BJ (cell line): ENCODE measurements around the gene ALOX12B. TPM values are rescaled to one million over a fixed set of nuclear protein-coding genes. Genes with fewer than 3 reads are reported as not detected.

Source experiments
- CTCF ChIA-PET: fragments of 350-600 bp; formaldehyde crosslinking; extraction: SDS; loops from one replicate; lab custom pipeline; 2021; ENCODE audit warnings: antibody characterized with exemption, inconsistent platforms; lab: Yijun Ruan, JAX
- POLR2A ChIA-PET: fragments of 300-600 bp; sonication (Branson Sonifier 250); formaldehyde crosslinking; extraction: SDS; loops from one replicate; lab custom pipeline; 2021; ENCODE audit warnings: antibody characterized with exemption; lab: Charles Lee
- DNase-seq: peaks from one replicate; pipeline ENCODE4 v3.0.0-alpha.2; 2011; ENCODE audit warnings: low read depth
- H3K27me3 ChIP-seq: 2 replicates; pipeline ENCODE4 v1.6.0; 2011; ENCODE audit warnings: low read length; ENCODE audit not compliant: control insufficient read depth, insufficient read depth
- H3K36me3 ChIP-seq: 2 replicates; pipeline ENCODE4 v1.5.1; 2011; ENCODE audit warnings: low read length; ENCODE audit not compliant: control insufficient read depth, insufficient read depth
- H3K4me3 ChIP-seq: 2 replicates; pipeline ENCODE4 v1.5.1; 2011; ENCODE audit warnings: low read depth, mild to moderate bottlenecking, control low read depth, low read length
- polyA minus RNA-seq: library from RNA; depleted of rRNA, polyadenylated mRNA; stranded (reverse); fragments of >200 nt; gene quantifications from 2 replicates; pipeline ENCODE4 v1.2.3, GENCODE V29; 2011; rRNA and poly(A)+ RNA removed
- polyA plus RNA-seq: library from polyadenylated mRNA; depleted of rRNA; stranded (reverse); fragments of >200 nt; gene quantifications from 2 replicates; pipeline ENCODE4 v1.2.3, GENCODE V29; 2011; rRNA removed
- TF ChIP-seq, protein P1 (sequence below): IDR thresholded peaks from 2 replicates; pipeline ENCODE4 v1.5.1; 2011; ENCODE audit warnings: low read depth, mild to moderate bottlenecking, control low read depth, inconsistent platforms, low read length, moderate library complexity; ENCODE audit not compliant: insufficient read depth

ALOX12B gene
- polyA plus RNA-seq, result not detected in 2 replicates
- not detected in 2 replicates for polyA minus RNA-seq

DNA sequence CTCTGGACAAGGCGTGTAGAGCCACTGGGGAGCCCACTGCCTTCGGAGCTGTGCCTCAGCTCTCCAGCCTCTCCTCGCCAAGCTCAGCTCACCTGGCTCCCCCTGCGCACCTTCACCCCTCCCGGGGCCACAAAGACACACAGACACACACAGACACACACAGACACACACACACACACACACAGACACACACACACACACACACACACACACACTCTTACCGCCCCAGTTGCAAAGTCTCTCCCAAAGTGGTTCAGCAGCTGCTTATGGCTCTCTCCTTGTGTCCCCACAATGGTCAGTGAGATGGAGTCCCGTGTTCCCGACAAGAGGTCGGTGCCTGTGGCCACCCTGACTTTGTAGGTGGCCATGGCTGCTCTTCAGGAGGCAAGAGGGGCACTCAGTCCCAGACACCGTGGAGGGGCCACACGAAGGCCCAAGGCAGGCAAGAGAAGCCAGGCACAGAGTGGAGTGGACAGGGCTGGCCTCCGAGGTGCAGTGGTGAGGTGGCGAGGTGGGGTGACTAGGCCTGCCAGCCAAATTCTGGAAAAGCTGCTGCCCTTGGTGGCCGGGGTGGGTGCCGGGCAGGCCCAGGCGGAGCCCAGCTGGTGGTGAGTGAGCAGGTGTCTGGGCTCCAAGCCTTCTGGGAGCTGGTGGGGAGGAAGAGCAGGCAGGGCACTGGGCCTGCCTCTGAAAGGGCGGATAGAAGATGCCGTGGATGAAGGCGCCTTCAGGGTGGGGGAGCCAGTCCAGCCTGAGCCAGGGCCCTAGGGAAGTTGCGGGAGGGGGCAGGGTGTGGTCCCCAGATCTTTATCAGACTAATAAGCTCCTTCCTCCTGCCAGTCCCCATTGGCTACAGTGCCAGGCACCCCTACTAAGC, at the start of gene ALOX12B:
Gene ALOX12B, minus strand, starts transcription at position 642 of the 877 bp plus-strand sequence. Its CDS starts 274 bp downstream, at position 368.
- Histone ChIP-seq H3K4me3 (no peak within 1 kb of the TSS), H3K27me3 (peaks cover 28% of the 10 kb centered on the region), H3K36me3 (no peaks in the 10 kb centered on the region)
- TF ChIP-seq, protein P1, sequence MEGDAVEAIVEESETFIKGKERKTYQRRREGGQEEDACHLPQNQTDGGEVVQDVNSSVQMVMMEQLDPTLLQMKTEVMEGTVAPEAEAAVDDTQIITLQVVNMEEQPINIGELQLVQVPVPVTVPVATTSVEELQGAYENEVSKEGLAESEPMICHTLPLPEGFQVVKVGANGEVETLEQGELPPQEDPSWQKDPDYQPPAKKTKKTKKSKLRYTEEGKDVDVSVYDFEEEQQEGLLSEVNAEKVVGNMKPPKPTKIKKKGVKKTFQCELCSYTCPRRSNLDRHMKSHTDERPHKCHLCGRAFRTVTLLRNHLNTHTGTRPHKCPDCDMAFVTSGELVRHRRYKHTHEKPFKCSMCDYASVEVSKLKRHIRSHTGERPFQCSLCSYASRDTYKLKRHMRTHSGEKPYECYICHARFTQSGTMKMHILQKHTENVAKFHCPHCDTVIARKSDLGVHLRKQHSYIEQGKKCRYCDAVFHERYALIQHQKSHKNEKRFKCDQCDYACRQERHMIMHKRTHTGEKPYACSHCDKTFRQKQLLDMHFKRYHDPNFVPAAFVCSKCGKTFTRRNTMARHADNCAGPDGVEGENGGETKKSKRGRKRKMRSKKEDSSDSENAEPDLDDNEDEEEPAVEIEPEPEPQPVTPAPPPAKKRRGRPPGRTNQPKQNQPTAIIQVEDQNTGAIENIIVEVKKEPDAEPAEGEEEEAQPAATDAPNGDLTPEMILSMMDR, result no peak
- DNase-seq, result no peak
- ChIA-PET POLR2A (no interaction called here), CTCF (interaction anchor here (0.7 to 10.0 kb wide), 5 partner anchors 14 to 135 kb away, joined by 3 to 183 read pairs (median 4); no protein-coding TSS in a partner anchor)

DNA sequence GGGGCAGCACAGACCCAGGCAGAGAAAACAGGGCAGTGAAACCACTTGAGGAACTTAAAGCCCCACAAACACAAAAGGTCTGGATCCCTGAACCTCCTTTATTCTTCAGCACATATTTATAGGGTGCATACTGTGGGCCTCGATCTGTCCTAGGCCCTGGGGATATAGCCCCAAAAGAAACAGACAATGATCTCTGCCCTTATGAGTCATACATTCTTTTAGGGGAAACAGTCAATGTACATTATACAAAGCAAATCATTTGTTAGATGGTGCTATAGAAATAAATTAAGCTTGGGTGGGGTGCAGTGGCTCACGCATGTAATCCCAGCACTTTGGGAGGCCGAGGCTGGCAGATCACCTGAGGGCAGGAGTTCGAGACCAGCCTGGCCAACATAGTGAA, 46.4 kb upstream of the ALOX12B start:
- ChIA-PET POLR2A (interaction anchor here (0.6 kb wide), 1 partner anchor 15 kb away, joined by 5 read pairs; no protein-coding TSS in a partner anchor), CTCF (interaction anchor here (0.8 to 3.4 kb wide), 6 partner anchors 11 to 652 kb away, joined by 3 to 22 read pairs (median 4); partner anchors contain the start of gene ALOX12B)
- no peaks in the 10 kb centered on the region for H3K36me3 ChIP-seq
- no peak overlapping the region for H3K4me3 ChIP-seq
- TF ChIP-seq, protein P1, result no peak
- no peak for DNase-seq
- H3K27me3 ChIP-seq, result no peaks in the 10 kb centered on the region

DNA sequence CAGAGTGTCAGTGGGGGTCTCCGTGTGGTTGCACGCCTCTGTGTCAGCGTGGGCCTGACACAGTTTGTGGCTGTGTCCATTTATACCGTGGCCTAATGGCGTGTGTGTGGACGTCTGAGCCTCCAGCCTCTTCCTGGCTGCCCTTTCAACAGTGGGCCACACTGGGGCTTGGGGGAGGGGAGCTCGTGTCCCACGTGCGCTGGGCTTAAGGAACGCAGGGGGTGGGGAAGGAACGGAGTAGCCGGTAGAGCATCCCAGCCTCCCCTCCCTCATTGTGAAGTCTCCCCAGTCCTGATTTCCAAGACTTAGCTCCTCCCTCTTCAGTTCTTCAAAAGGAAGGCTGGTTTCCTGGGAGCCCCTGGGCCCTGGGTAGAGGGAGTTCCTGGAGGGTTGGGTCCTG, 45.9 kb upstream of the ALOX12B start:
- Histone ChIP-seq H3K36me3 (no peaks in the 10 kb centered on the region), H3K27me3 (no peaks in the 10 kb centered on the region), H3K4me3 (no peak overlapping the region)
- ChIA-PET CTCF (interaction anchor here (0.8 to 3.4 kb wide), 5 partner anchors 11 to 653 kb away, joined by 3 to 22 read pairs (median 3); partner anchors contain the start of gene ALOX12B), POLR2A (interaction anchor here (0.6 kb wide), 1 partner anchor 10 kb away, joined by 7 read pairs; no protein-coding TSS in a partner anchor)
- no peak for DNase-seq
- TF ChIP-seq, protein P1, result no peak

DNA sequence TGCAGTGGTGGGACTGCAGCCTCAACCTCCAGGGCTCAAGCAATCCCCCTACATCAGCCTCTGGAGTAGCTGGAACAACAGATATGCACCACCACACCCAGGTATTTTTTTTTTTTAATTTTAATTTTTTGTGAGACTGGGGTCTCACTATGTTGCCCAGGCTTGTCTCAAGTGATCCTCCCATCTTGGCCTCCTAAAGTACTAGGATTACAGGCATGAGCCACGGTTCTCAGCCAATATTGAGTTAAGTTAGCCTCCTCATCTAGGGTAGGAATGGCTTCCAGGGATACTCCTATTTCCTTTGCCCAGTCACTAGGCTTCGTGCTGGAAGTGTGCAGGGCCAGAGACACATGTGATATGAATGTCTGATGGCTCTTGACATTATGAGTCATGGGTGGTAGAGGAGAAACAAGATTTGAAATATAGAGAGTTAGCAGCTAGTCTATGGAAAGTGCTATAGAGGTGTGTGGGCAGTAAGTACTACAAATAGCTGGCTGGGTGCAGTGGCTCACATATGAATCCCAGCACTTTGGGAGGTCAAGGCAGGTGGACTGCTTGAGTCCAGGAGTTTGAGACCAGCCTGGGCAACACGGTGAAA, 44.4 kb upstream of the ALOX12B start:
- Histone ChIP-seq H3K27me3 (no peaks in the 10 kb centered on the region), H3K4me3 (no peak overlapping the region), H3K36me3 (no peaks in the 10 kb centered on the region)
- ChIA-PET CTCF (interaction anchor here (0.7 to 1.5 kb wide), 2 partner anchors 13 to 20 kb away, joined by 3 read pairs; partner anchors contain the start of gene PER1), POLR2A (no interaction called here)
- DNase-seq, result no peak
- TF ChIP-seq, protein P1, result no peak
